Caco-2 (cell line): ENCODE data around the gene SHLD1. TPM values are rescaled to one million over a fixed set of nuclear protein-coding genes. Genes with fewer than 3 reads are reported as not detected.

Experiments used
- BruUV-seq: library from RNA; stranded (reverse); fragments of 400-500 nt; replicated peaks from 2 replicates; lab custom pipeline; 2021; lab: Mats Ljungman, UMichigan
- CTCF ChIA-PET: fragments of 300-600 bp; sonication (Branson Sonifier 250); formaldehyde crosslinking; loops from one replicate; lab custom pipeline; 2022; ENCODE audit warnings: antibody characterized with exemption; lab: Charles Lee
- POLR2A ChIA-PET: fragments of 300-600 bp; sonication (Branson Sonifier 250); formaldehyde crosslinking; loops from one replicate; lab custom pipeline; 2022; ENCODE audit warnings: antibody characterized with exemption; lab: Charles Lee
- DNase-seq, 2 experiments: peaks; one replicate each; pipeline versions ENCODE4 v3.0.0 to v3.0.0-alpha.2; 2020 to 2022
- H3K27me3 ChIP-seq: replicated peaks from 2 replicates; pipeline ENCODE4 v1.6.0; 2011; ENCODE audit warnings: low read length; ENCODE audit not compliant: control insufficient read depth, insufficient read depth
- H3K36me3 ChIP-seq: 2 replicates; pipeline ENCODE4 v1.5.1; 2011; ENCODE audit warnings: low read length; ENCODE audit not compliant: control insufficient read depth, insufficient read depth
- H3K4me1 ChIP-seq: fragments of 250-450 bp; sonication (Bioruptor Pico); 2 replicates; pipeline ENCODE4 v1.5.1; 2020; ENCODE audit warnings: mild to moderate bottlenecking
- H3K4me3 ChIP-seq: 2 replicates; pipeline ENCODE4 v1.5.1; 2011; ENCODE audit warnings: low read depth, mild to moderate bottlenecking, control low read depth, low read length
- H3K9me3 ChIP-seq: fragments of 250-450 bp; sonication (Bioruptor Pico); 2 replicates; pipeline ENCODE4 v1.5.1; 2020; ENCODE audit warnings: mild to moderate bottlenecking, moderate library complexity
- H3K27ac Mint-ChIP-seq: one replicate; pipeline ENCODE4 v1.8.0; 2022; ENCODE audit warnings: mixed read lengths; ENCODE audit not compliant: unreplicated experiment
- H3K27me3 Mint-ChIP-seq: one replicate; pipeline ENCODE4 v1.8.0; 2022; ENCODE audit warnings: mixed read lengths; ENCODE audit not compliant: insufficient read depth, unreplicated experiment
- H3K36me3 Mint-ChIP-seq: one replicate; pipeline ENCODE4 v1.8.0; 2022; ENCODE audit warnings: mild to moderate bottlenecking, mixed read lengths; ENCODE audit not compliant: insufficient read depth, unreplicated experiment
- H3K4me1 Mint-ChIP-seq: one replicate; pipeline ENCODE4 v1.8.0; 2022; ENCODE audit warnings: low read depth, mixed read lengths; ENCODE audit not compliant: unreplicated experiment
- H3K4me3 Mint-ChIP-seq: one replicate; pipeline ENCODE4 v1.8.0; 2022; ENCODE audit warnings: mild to moderate bottlenecking, moderate library complexity, mixed read lengths; ENCODE audit not compliant: unreplicated experiment
- H3K9me3 Mint-ChIP-seq: one replicate; pipeline ENCODE4 v1.8.0; 2022; ENCODE audit warnings: mixed read lengths; ENCODE audit not compliant: unreplicated experiment
- intact Hi-C: fragments of 100-400 bp; cut with micrococcal nuclease; formaldehyde crosslinking; loops from one replicate; pipeline ENCODE4 v1.10.0; 2022; ENCODE audit not compliant: unreplicated experiment
- total RNA-seq: library from RNA; stranded (reverse); gene quantifications from 2 replicates; pipeline ENCODE4 v1.2.3, GENCODE V29; 2022
- TF ChIP-seq, protein P1 (sequence below), 2 experiments: fragments of 200-600 bp in 1 of 2; IDR thresholded peaks; 1 replicate in 1 of 2; 2 replicates in 1 of 2; pipeline versions ENCODE4 v1.5.1 to v1.8.0; 2011 to 2022; ENCODE audit warnings: antibody characterized with exemption in 1 of 2, control low read depth in 1 of 2, inconsistent platforms in 1 of 2, low read depth in 1 of 2, low read length in 1 of 2, mild to moderate bottlenecking in 1 of 2, moderate library complexity in 1 of 2; ENCODE audit not compliant: insufficient read depth in 1 of 2, severe bottlenecking in 1 of 2, unreplicated experiment in 1 of 2

SHLD1 gene
- total RNA-seq, 1 experiment from 2014 or later, result 4.8 TPM

DNA sequence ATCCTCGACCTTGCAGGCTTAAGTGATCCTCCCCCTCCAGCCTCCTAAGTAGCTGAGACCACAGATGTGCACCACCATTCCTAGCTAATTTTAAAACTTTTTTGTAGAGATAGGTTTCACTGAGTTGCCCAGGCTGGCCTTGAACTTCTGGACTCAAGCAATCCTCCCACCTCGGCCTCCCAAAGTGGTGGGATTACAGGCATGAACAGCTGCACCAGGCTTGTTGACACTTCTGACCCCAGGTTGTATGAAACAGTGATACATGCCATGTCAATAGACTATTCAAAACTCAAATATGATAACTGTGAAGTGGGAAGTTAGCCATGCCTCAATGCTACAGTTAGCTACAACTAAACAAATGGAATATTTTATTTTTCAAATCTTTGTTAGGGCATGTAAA is 20.1 kb upstream of the SHLD1 start:
- Mint-ChIP-seq H3K36me3 (no peaks in the 10 kb centered on the region), H3K27ac (no peak overlapping the region), H3K27me3 (no peaks in the 10 kb centered on the region), H3K9me3 (no peaks in the 10 kb centered on the region), H3K4me3 (no peak overlapping the region), H3K4me1 (peaks cover 8% of the 10 kb centered on the region)
- TF ChIP-seq, protein P1, sequence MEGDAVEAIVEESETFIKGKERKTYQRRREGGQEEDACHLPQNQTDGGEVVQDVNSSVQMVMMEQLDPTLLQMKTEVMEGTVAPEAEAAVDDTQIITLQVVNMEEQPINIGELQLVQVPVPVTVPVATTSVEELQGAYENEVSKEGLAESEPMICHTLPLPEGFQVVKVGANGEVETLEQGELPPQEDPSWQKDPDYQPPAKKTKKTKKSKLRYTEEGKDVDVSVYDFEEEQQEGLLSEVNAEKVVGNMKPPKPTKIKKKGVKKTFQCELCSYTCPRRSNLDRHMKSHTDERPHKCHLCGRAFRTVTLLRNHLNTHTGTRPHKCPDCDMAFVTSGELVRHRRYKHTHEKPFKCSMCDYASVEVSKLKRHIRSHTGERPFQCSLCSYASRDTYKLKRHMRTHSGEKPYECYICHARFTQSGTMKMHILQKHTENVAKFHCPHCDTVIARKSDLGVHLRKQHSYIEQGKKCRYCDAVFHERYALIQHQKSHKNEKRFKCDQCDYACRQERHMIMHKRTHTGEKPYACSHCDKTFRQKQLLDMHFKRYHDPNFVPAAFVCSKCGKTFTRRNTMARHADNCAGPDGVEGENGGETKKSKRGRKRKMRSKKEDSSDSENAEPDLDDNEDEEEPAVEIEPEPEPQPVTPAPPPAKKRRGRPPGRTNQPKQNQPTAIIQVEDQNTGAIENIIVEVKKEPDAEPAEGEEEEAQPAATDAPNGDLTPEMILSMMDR (IDR thresholded peaks at IDR 0.05; ENCODE audit: insufficient read depth in 1 of 2, low read depth in 1 of 2, low read length in 1 of 2, severe bottlenecking in 1 of 2, unreplicated experiment in 1 of 2), result no peak
- H3K4me1 ChIP-seq, result peaks cover 3% of the 10 kb centered on the region; the same call in 1 of the 2 replicates
- DNase-seq, result no peak
- no peaks in the 10 kb centered on the region for H3K27me3 ChIP-seq
- BruUV-seq, result no TSS peak
- H3K9me3 ChIP-seq, result peaks cover 4% of the 10 kb centered on the region; the same call in 1 of the 2 replicates
- POLR2A ChIA-PET, result no interaction called here
- no peak overlapping the region for H3K4me3 ChIP-seq
- intact Hi-C loops, result no loop called here
- CTCF ChIA-PET, result no interaction called here
- no peaks in the 10 kb centered on the region; the same call in 1 of the 2 replicates for H3K36me3 ChIP-seq

DNA sequence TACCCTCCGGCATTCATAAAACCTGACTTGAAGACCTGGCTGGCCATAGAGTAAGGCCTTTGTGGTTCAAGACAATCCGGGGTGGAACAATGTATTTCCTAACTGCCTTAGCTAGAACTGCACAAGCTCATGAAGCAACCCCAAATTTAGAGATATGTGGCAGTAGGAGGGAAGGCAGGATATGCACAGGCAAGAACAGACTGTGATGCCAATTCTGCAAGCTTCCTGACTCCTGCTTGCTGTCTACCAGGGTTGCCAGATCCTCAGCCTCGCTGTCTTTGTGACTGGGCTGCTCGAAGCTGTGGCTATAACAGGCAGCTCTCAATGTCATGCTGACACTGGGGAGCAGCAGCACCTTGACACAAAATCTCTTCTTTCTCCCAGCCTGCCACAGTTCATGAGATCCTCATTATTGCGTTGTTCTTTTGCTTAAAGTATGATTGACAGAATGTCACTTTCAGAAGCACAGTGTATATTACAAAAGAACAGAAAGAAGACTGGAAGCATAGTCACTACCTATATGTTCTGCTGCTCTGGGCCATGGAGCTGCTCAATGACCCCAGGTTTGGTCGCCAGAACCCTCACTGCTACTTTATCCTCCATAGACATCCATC is 18.3 kb upstream of the SHLD1 start:
- Mint-ChIP-seq H3K27me3 (no peaks in the 10 kb centered on the region), H3K4me3 (no peak overlapping the region), H3K9me3 (no peaks in the 10 kb centered on the region), H3K4me1 (peaks cover 9% of the 10 kb centered on the region), H3K36me3 (no peaks in the 10 kb centered on the region), H3K27ac (no peak overlapping the region)
- ChIA-PET POLR2A (no interaction called here), CTCF (no interaction called here)
- H3K9me3 ChIP-seq, result no peaks in the 10 kb centered on the region; the same call in 1 of the 2 replicates
- no peaks in the 10 kb centered on the region; the same call in 1 of the 2 replicates for H3K36me3 ChIP-seq
- intact Hi-C loops, result no loop called here
- no TSS peak for BruUV-seq
- TF ChIP-seq, protein P1 (IDR thresholded peaks at IDR 0.05; ENCODE audit: insufficient read depth in 1 of 2, low read depth in 1 of 2, low read length in 1 of 2, severe bottlenecking in 1 of 2, unreplicated experiment in 1 of 2), result no peak
- no peaks in the 10 kb centered on the region for H3K27me3 ChIP-seq
- DNase-seq, result no peak
- H3K4me3 ChIP-seq, result no peak overlapping the region
- peaks cover 15% of the 10 kb centered on the region for H3K4me1 ChIP-seq

DNA sequence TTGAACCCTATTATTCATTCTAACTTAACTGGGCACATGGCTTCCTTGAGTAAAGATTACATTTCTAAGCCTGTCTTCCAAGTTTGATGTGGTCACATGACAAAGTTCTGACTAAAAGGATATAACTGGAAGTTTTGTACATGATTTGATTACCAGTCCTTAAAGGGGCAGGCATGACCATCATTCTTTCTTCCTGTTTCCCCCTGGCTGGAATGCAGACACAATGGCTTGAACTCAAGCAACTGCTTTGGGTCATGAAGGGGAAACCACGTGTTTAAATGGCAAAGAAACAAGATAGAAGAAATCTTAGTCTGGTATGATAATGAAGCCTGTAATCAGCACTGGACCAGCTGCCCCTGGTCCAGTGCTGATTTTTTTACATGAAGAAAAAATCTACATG is 15.6 kb upstream of the SHLD1 start:
- no TSS peak for BruUV-seq
- intact Hi-C loops, result no loop called here

More for the DNA sequence above, 15.6 kb upstream of the SHLD1 start:
- no peak overlapping the region for H3K4me3 ChIP-seq
- POLR2A ChIA-PET, result no interaction called here
- Mint-ChIP-seq H3K27ac (no peak overlapping the region), H3K27me3 (no peaks in the 10 kb centered on the region), H3K4me1 (peaks cover 9% of the 10 kb centered on the region), H3K4me3 (no peak overlapping the region), H3K9me3 (no peaks in the 10 kb centered on the region), H3K36me3 (no peaks in the 10 kb centered on the region)
- H3K36me3 ChIP-seq, result no peaks in the 10 kb centered on the region; the same call in 1 of the 2 replicates
- H3K9me3 ChIP-seq, result no peaks in the 10 kb centered on the region
- CTCF ChIA-PET, result no interaction called here
- DNase-seq, result no peak
- H3K4me1 ChIP-seq, result peaks cover 40% of the 10 kb centered on the region
- no peaks in the 10 kb centered on the region for H3K27me3 ChIP-seq
- TF ChIP-seq, protein P1 (IDR thresholded peaks at IDR 0.05; ENCODE audit: insufficient read depth in 1 of 2, low read depth in 1 of 2, low read length in 1 of 2, severe bottlenecking in 1 of 2, unreplicated experiment in 1 of 2), result no peak
